Nephron progenitor cell (in vitro differentiated cells): ENCODE data around the gene CERS6.
A peak's percentile ranks its signal among the peaks of the same experiment; 100 is the strongest.

Experiments used
- DNase-seq: peaks from one replicate; pipeline ENCODE4 v3.0.0; 2021
- H3K27ac Mint-ChIP-seq: 2 replicates; pipeline ENCODE4 v1.8.0; 2021; ENCODE audit warnings: mild to moderate bottlenecking, moderate library complexity, mixed read lengths
- H3K27me3 Mint-ChIP-seq: 2 replicates; pipeline ENCODE4 v1.8.0; 2021; ENCODE audit warnings: mild to moderate bottlenecking, low read depth, mixed read lengths; ENCODE audit not compliant: poor library complexity
- H3K36me3 Mint-ChIP-seq: 2 replicates; pipeline ENCODE4 v1.8.0; 2021; ENCODE audit warnings: low read depth, mixed read lengths
- H3K4me1 Mint-ChIP-seq: 2 replicates; pipeline ENCODE4 v1.8.0; 2021; ENCODE audit warnings: mixed read lengths
- H3K4me3 Mint-ChIP-seq: 2 replicates; pipeline ENCODE4 v1.8.0; 2021; ENCODE audit warnings: mild to moderate bottlenecking, moderate library complexity, mixed read lengths
- H3K9me3 Mint-ChIP-seq: 2 replicates; pipeline ENCODE4 v1.8.0; 2021; ENCODE audit warnings: mild to moderate bottlenecking, moderate library complexity, mixed read lengths
- CTCF ChIP-seq: fragments of 200-600 bp; sonication (generic); IDR thresholded peaks from 2 replicates; pipeline ENCODE4 v1.5.0; 2021; ENCODE audit warnings: antibody characterized with exemption

CERS6 gene

GRCh38 chr2:168567836-168568235 is 111.8 kb downstream of the CERS6 start:
- no peaks in the 10 kb centered on the region for H3K27me3 Mint-ChIP-seq
- H3K9me3 Mint-ChIP-seq, result no peaks in the 10 kb centered on the region
- TF ChIP-seq CTCF, result no peak
- H3K27ac Mint-ChIP-seq, result no peak overlapping the region
- H3K4me3 Mint-ChIP-seq, result no peak overlapping the region
- no peak for DNase-seq
- peaks cover 24% of the 10 kb centered on the region for H3K36me3 Mint-ChIP-seq
- H3K4me1 Mint-ChIP-seq, result peaks cover 3% of the 10 kb centered on the region

GRCh38 chr2:168568476-168569267 is 112.6 kb downstream of the CERS6 start:
- H3K9me3 Mint-ChIP-seq, result no peaks in the 10 kb centered on the region
- H3K27ac Mint-ChIP-seq, result no peak overlapping the region
- no peak for DNase-seq
- H3K36me3 Mint-ChIP-seq, result peaks cover 20% of the 10 kb centered on the region
- no peak for TF ChIP-seq CTCF
- H3K4me3 Mint-ChIP-seq, result no peak overlapping the region
- H3K27me3 Mint-ChIP-seq, result no peaks in the 10 kb centered on the region
- peaks cover 7% of the 10 kb centered on the region for H3K4me1 Mint-ChIP-seq

GRCh38 chr2:168571061-168571460 is 115.0 kb downstream of the CERS6 start:
- Mint-ChIP-seq H3K36me3 (peaks cover 19% of the 10 kb centered on the region), H3K27ac (peak overlapping the region; percentile 92), H3K27me3 (no peaks in the 10 kb centered on the region), H3K4me3 (no peak overlapping the region), H3K4me1 (peaks cover 16% of the 10 kb centered on the region), H3K9me3 (no peaks in the 10 kb centered on the region)
- TF ChIP-seq CTCF, result no peak
- no peak for DNase-seq

- DNase-seq, result no peak
- H3K27me3 Mint-ChIP-seq, result no peaks in the 10 kb centered on the region
- H3K36me3 Mint-ChIP-seq, result peaks cover 19% of the 10 kb centered on the region
- H3K4me1 Mint-ChIP-seq, result peaks cover 16% of the 10 kb centered on the region
- no peaks in the 10 kb centered on the region for H3K9me3 Mint-ChIP-seq
- no peak for TF ChIP-seq CTCF
- peak overlapping the region; percentile 0 for H3K27ac Mint-ChIP-seq
- no peak overlapping the region for H3K4me3 Mint-ChIP-seq
These were observed 117.2 kb downstream of the CERS6 start for GRCh38 chr2:168573128-168573903.

GRCh38 chr2:168574856-168575630 is 119.0 kb downstream of the CERS6 start:
- Mint-ChIP-seq H3K36me3 (peaks cover 21% of the 10 kb centered on the region), H3K27ac (peak overlapping the region; percentile 78), H3K4me3 (no peak overlapping the region), H3K4me1 (peaks cover 16% of the 10 kb centered on the region), H3K9me3 (no peaks in the 10 kb centered on the region), H3K27me3 (no peaks in the 10 kb centered on the region)
- no peak for DNase-seq
- TF ChIP-seq CTCF, result no peak
